Kidney (tissue), 14 donors: Measurements from ENCODE around the gene RABL6. TPM values are rescaled to one million over a fixed set of nuclear protein-coding genes. Genes with fewer than 3 reads are reported as not detected.

Experiments
- DNase-seq, 5 donors: peaks; one replicate each; pipeline ENCODE4 v3.0.0-alpha.2; 2013 to 2020
- FAIRE-seq: peaks from 2 replicates; lab custom pipeline; 2012; peaks lifted over from hg19 to GRCh38; lab: Jason Lieb, UNC
- H3K27ac ChIP-seq, 2 donors: one replicate each; pipeline ENCODE4 v1.7.0; 2013; ENCODE audit warnings: low read depth in 2 of 2, low read length in 2 of 2, inconsistent platforms in 1 of 2
- H3K27me3 ChIP-seq: one replicate; pipeline ENCODE4 v1.7.1; 2013; ENCODE audit warnings: low read length, inconsistent platforms; ENCODE audit not compliant: control insufficient read depth, insufficient read depth
- H3K36me3 ChIP-seq, 3 donors: one replicate each; pipeline versions ENCODE4 v1.7.0 to v1.7.1; 2013; ENCODE audit warnings: low read length in 3 of 3, control low read depth in 1 of 3, inconsistent platforms in 1 of 3; ENCODE audit not compliant: insufficient read depth in 3 of 3, control insufficient read depth in 2 of 3
- H3K4me1 ChIP-seq, 3 donors: one replicate each; pipeline versions ENCODE4 v1.7.0 to v1.7.1; 2013; ENCODE audit warnings: low read length in 3 of 3, inconsistent platforms in 1 of 3, low read depth in 1 of 3; ENCODE audit not compliant: control insufficient read depth in 2 of 3, insufficient read depth in 2 of 3
- H3K4me3 ChIP-seq, 3 donors: one replicate each; pipeline versions ENCODE4 v1.7.0 to v1.8.1; 2013; ENCODE audit warnings: low read length in 3 of 3, control low read depth in 1 of 3, inconsistent platforms in 1 of 3
- H3K9ac ChIP-seq, 3 donors: one replicate each; pipeline versions ENCODE4 v1.7.0 to v1.7.1; 2013; ENCODE audit warnings: low read length in 3 of 3, control low read depth in 1 of 3, inconsistent platforms in 1 of 3
- H3K9me3 ChIP-seq, 3 donors: one replicate each; pipeline versions ENCODE4 v1.7.0 to v1.7.1; 2013; ENCODE audit warnings: low read length in 3 of 3, control low read depth in 1 of 3, inconsistent platforms in 1 of 3; ENCODE audit not compliant: control insufficient read depth in 2 of 3, insufficient read depth in 1 of 3
- intact Hi-C: fragments of 100-400 bp; cut with DNase I; formaldehyde crosslinking; loops from one replicate; pipeline ENCODE4 v1.11.1; 2022
- polyA plus RNA-seq: library from polyadenylated mRNA; stranded (reverse); fragments of 350-450 nt; fragmentation: Illumina TruSeq; extraction: RNeasy Lipid Tissue Mini Kit (QIAGEN cat#74804); gene quantifications from one replicate; pipeline ENCODE4 v1.2.3, GENCODE V29; 2014; ENCODE audit warnings: low read depth, low replicate concordance; ENCODE audit not compliant: insufficient read depth
- total RNA-seq: library from RNA; stranded (reverse); fragmentation: NEBNext Ultra II Directional; extraction: Animal tissue kit (Norgen Biotek cat#: 25700); gene quantifications from one replicate; pipeline ENCODE4 v1.2.1, GENCODE V29; 2021
- TF ChIP-seq, protein P1 (sequence below): IDR thresholded peaks from 3 replicates; pipeline ENCODE4 v1.5.1; 2012; ENCODE audit warnings: mild to moderate bottlenecking, moderate library complexity, borderline replicate concordance; ENCODE audit not compliant: insufficient read depth; ENCODE audit errors: extremely low read depth
- donor health status: control.
- donor health status: control.
- donor health status: control.
- donor health status: control.
- donor health status: control.
- donor health status: DM: yes; HTN: yes; CAD: no.
- donor health status: Normal renal cell carcinoma (clear cell type).

The RABL6 gene
- total and polyA plus RNA-seq, 2 donors from 2014 or later = 60.4 to 70.3 TPM

GRCh38 chr9:136761545-136761981, 46.2 kb upstream of the RABL6 start:
- no peak overlapping the region for H3K9ac ChIP-seq
- intact Hi-C loops = no loop called here
- H3K4me1 ChIP-seq = no peaks in the 10 kb centered on the region
- H3K9me3 ChIP-seq = no peaks in the 10 kb centered on the region
- no peak overlapping the region for H3K27ac ChIP-seq
- H3K36me3 ChIP-seq = no peaks in the 10 kb centered on the region
- peak in 2 of 5 donors; percentile 60 to 66 for DNase-seq
- TF ChIP-seq, protein P1, sequence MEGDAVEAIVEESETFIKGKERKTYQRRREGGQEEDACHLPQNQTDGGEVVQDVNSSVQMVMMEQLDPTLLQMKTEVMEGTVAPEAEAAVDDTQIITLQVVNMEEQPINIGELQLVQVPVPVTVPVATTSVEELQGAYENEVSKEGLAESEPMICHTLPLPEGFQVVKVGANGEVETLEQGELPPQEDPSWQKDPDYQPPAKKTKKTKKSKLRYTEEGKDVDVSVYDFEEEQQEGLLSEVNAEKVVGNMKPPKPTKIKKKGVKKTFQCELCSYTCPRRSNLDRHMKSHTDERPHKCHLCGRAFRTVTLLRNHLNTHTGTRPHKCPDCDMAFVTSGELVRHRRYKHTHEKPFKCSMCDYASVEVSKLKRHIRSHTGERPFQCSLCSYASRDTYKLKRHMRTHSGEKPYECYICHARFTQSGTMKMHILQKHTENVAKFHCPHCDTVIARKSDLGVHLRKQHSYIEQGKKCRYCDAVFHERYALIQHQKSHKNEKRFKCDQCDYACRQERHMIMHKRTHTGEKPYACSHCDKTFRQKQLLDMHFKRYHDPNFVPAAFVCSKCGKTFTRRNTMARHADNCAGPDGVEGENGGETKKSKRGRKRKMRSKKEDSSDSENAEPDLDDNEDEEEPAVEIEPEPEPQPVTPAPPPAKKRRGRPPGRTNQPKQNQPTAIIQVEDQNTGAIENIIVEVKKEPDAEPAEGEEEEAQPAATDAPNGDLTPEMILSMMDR = no peak
- H3K27me3 ChIP-seq = no peaks in the 10 kb centered on the region
- FAIRE-seq = no peak
- no peak overlapping the region for H3K4me3 ChIP-seq

DNA sequence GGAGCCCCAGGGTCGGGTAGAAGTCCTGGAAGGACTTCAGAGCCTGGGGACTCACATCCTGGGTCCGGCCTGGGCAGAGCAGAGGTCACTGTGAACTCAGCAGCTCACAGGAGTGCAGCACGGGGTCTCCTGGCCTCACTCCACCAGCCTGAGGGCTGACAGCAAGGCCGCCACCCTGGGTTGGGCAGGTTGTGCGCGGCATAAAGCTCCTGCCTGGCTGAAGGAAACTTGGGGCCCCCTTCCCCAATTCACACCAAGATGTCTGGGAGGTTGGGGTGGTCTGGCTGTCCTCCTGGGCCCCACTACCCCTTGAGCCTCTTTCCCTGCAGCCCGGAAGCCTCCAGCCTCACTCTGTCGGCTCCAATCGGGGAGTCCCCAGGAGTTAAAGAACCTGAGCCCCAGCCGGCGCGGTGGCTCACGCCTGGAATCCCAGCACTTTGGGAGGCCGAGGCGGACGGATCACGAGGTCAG, 45.5 kb upstream of the RABL6 start:
- Histone ChIP-seq H3K9ac (no peak overlapping the region), H3K27me3 (no peaks in the 10 kb centered on the region), H3K36me3 (no peaks in the 10 kb centered on the region), H3K4me3 (no peak overlapping the region), H3K4me1 (no peaks in the 10 kb centered on the region), H3K9me3 (no peaks in the 10 kb centered on the region), H3K27ac (no peak overlapping the region)
- TF ChIP-seq, protein P1 = no peak
- FAIRE-seq (no peak), DNase-seq (peak in 1 of 5 donors; percentile 63)
- intact Hi-C loops = no loop called here

DNA sequence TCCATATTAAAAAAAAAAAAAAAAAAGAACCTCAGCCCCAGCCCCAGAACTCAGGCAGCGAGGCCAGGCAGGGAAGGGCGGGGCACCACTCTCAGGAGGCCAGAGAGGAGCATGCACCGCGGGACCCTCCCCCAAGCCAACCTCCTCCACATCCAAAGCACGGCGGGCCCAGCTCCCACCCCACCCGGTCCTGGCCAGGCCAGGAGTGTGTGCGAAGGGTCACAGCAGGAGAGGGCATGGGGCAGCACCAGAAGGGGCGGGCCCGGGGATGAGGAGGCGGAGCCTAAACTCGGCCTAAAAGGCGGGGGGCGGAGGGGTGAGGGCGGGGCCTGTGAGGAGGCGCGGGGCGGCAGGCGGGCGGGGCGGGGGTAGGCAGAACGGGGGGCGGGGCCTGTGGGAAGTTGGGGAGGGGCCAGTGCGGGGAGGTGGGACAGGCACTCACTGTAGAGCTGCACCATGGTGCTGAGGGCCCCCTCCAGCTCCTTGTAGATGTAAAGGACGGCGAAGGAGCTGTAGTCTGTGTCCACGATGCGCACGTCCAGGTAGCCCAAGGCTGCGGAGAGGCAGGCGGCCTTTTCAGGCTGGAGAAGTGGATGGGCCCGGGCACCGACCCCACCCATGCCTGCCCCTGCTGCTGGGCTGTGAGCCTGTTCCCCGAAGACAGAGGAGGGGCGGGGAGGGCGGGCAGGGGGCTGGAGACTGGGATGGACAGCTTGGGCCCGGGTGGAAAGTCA, 44.7 kb upstream of the RABL6 start:
- Histone ChIP-seq H3K27ac (no peak overlapping the region), H3K36me3 (no peaks in the 10 kb centered on the region), H3K9me3 (no peaks in the 10 kb centered on the region), H3K27me3 (no peaks in the 10 kb centered on the region), H3K9ac (no peak overlapping the region), H3K4me1 (no peaks in the 10 kb centered on the region), H3K4me3 (no peak overlapping the region)
- intact Hi-C loops = no loop called here
- TF ChIP-seq, protein P1 = no peak
- DNase-seq = peak; percentile 64 to 91 (median 77)
- FAIRE-seq = no peak
